HepG2 (cell line): ENCODE data around the gene SHISAL1. TPM values are rescaled to one million over a fixed set of nuclear protein-coding genes. Genes with fewer than 3 reads are reported as not detected.

ENCODE experiments used
- ATAC-seq: fragments of 200-7000 bp; cut with Tn5 transposase; 3 replicates; pipeline ENCODE4 v1.9.1; 2020; ENCODE audit warnings: mild to moderate bottlenecking, moderate library complexity
- BruUV-seq: library from RNA; stranded (reverse); fragments of 400-500 nt; replicated peaks from 2 replicates; lab custom pipeline; 2021; lab: Mats Ljungman, UMichigan
- CTCF ChIA-PET: fragments of 300-600 bp; formaldehyde crosslinking; extraction: SDS; loops from one replicate; lab custom pipeline; 2021; ENCODE audit warnings: low total read pairs, inconsistent platforms, low intra/inter-chr PET ratio; lab: Yijun Ruan, JAX
- POLR2A ChIA-PET: fragments of 350-600 bp; sonication (Branson Sonifier 250); formaldehyde crosslinking; loops from one replicate; lab custom pipeline; 2020; ENCODE audit warnings: antibody characterized with exemption, inconsistent platforms; lab: Yijun Ruan, JAX
- DNase-seq: peaks from one replicate; pipeline ENCODE4 v3.0.0-alpha.2; 2015; ENCODE audit warnings: low spot score
- FAIRE-seq: peaks from 3 replicates; lab custom pipeline; 2011; peaks lifted over from hg19 to GRCh38; lab: Jason Lieb, UNC
- H2AFZ ChIP-seq: one replicate; pipeline ENCODE4 v1.6.1; 2011; ENCODE audit warnings: low read length, inconsistent platforms
- H3K27ac ChIP-seq: fragments of 300-600 bp; 3 replicates; pipeline ENCODE4 v1.8.0; 2011; ENCODE audit warnings: mixed run types, mild to moderate bottlenecking, mixed read lengths, low read length, inconsistent platforms; ENCODE audit not compliant: insufficient read depth; ENCODE audit errors: extremely low read length
- H3K27me3 ChIP-seq, 2 experiments: fragments of 200-600 bp in 1 of 2; 2 replicates in 1 of 2; 3 replicates in 1 of 2; pipeline versions ENCODE4 v1.6.0 to v1.8.0; 2011; ENCODE audit warnings: low read length in 2 of 2, mild to moderate bottlenecking in 2 of 2, moderate library complexity in 2 of 2, inconsistent platforms in 1 of 2; ENCODE audit not compliant: insufficient read depth in 2 of 2, control insufficient read depth in 1 of 2
- H3K36me3 ChIP-seq, 2 experiments: fragments of 200-600 bp in 1 of 2; replicated peaks in 1 of 2; 2 replicates in 1 of 2; 3 replicates in 1 of 2; pipeline versions ENCODE4 v1.5.1 to v1.8.0; 2011; ENCODE audit warnings: low read length in 2 of 2, inconsistent platforms in 1 of 2; ENCODE audit not compliant: insufficient read depth in 2 of 2, control insufficient read depth in 1 of 2
- H3K4me1 ChIP-seq: 2 replicates; pipeline ENCODE4 v1.5.1; 2012; ENCODE audit warnings: low read length, inconsistent platforms; ENCODE audit not compliant: insufficient read depth
- H3K4me2 ChIP-seq: 2 replicates; pipeline ENCODE4 v1.6.0; 2011; ENCODE audit warnings: low read depth, low read length, inconsistent platforms
- H3K4me3 ChIP-seq, 3 experiments: fragments of 200-600 bp in 1 of 3; sonication (generic), shearing (Covaris generic) in 1 of 3; replicated peaks in 1 of 3; 2 replicates each; pipeline ENCODE4 v1.5.1; 2011 to 2016; ENCODE audit warnings: low read length in 3 of 3, inconsistent platforms in 2 of 3, low read depth in 2 of 3, mild to moderate bottlenecking in 2 of 3, control low read depth in 1 of 3, mixed read lengths in 1 of 3; ENCODE audit not compliant: insufficient read depth in 1 of 3
- H3K79me2 ChIP-seq: one replicate; pipeline ENCODE4 v1.6.1; 2011; ENCODE audit warnings: low read length, inconsistent platforms; ENCODE audit not compliant: insufficient read depth
- H3K9ac ChIP-seq: 2 replicates; pipeline ENCODE4 v1.6.0; 2011; ENCODE audit warnings: mild to moderate bottlenecking, low read depth, low read length, inconsistent platforms; ENCODE audit not compliant: insufficient read depth
- H3K9me3 ChIP-seq: 2 replicates; pipeline ENCODE4 v1.5.1; 2012; ENCODE audit warnings: mild to moderate bottlenecking, low read length
- H4K20me1 ChIP-seq: 2 replicates; pipeline ENCODE4 v1.6.0; 2011; ENCODE audit warnings: inconsistent platforms, mild to moderate bottlenecking, low read length, moderate library complexity; ENCODE audit not compliant: insufficient read depth
- ATF6 ChIP-seq: sonication (generic); formaldehyde crosslinking; conservative IDR thresholded peaks from 2 replicates; pipeline ENCODE4 v1.4.0; 2020; ENCODE audit warnings: missing genetic modification reagents
- CEBPZ ChIP-seq: IDR thresholded peaks from 2 replicates; pipeline ENCODE4 v1.6.1; 2012; ENCODE audit warnings: low read length, improper control_type of control experiment
- FOXA1 ChIP-seq, 2 experiments: fragments of 450-650 bp in 1 of 2; sonication (generic) in 1 of 2; formaldehyde crosslinking in 1 of 2; IDR thresholded peaks; 2 replicates each; pipeline versions ENCODE4 v1.4.0 to v1.6.1; 2016 to 2020; ENCODE audit warnings: missing genetic modification reagents in 1 of 2
- HMGXB4 ChIP-seq, 2 experiments: sonication (generic) in 1 of 2; formaldehyde crosslinking in 1 of 2; IDR thresholded peaks; 2 replicates each; pipeline versions ENCODE4 v1.4.0 to v1.6.1; 2018 to 2020; ENCODE audit warnings: missing genetic modification reagents in 2 of 2, borderline replicate concordance in 1 of 2, low read depth in 1 of 2, mild to moderate bottlenecking in 1 of 2, missing biosample characterization in 1 of 2
- KAT8 ChIP-seq: IDR thresholded peaks from 2 replicates; pipeline ENCODE4 v1.6.1; 2016; ENCODE audit warnings: missing genetic modification reagents, missing compliant biosample characterization
- RAD51 ChIP-seq: fragments of 450-650 bp; IDR thresholded peaks from 2 replicates; pipeline ENCODE4 v1.6.1; 2016; ENCODE audit warnings: borderline replicate concordance
- RBAK ChIP-seq: sonication (generic); formaldehyde crosslinking; IDR thresholded peaks from 2 replicates; pipeline ENCODE4 v1.5.1; 2020; ENCODE audit warnings: mild to moderate bottlenecking, missing genetic modification reagents
- ZNF224 ChIP-seq: sonication (generic); formaldehyde crosslinking; IDR thresholded peaks from 2 replicates; pipeline ENCODE4 v1.5.0; 2020; ENCODE audit warnings: mild to moderate bottlenecking, missing genetic modification reagents
- ZNF296 ChIP-seq: sonication (generic); formaldehyde crosslinking; conservative IDR thresholded peaks from 2 replicates; pipeline ENCODE4 v1.5.0; 2020; ENCODE audit warnings: mild to moderate bottlenecking, missing genetic modification reagents
- ZNF792 ChIP-seq: IDR thresholded peaks from 2 replicates; pipeline ENCODE4 v1.6.1; 2016
- ZNF816 ChIP-seq: sonication (generic); formaldehyde crosslinking; IDR thresholded peaks from 2 replicates; pipeline ENCODE4 v1.8.0; 2022; ENCODE audit warnings: missing genetic modification reagents, mild to moderate bottlenecking, borderline replicate concordance
- ZXDC ChIP-seq: sonication (generic); formaldehyde crosslinking; IDR thresholded peaks from 2 replicates; pipeline ENCODE4 v1.5.0; 2020; ENCODE audit warnings: mild to moderate bottlenecking, missing genetic modification reagents
- WGBS: methylation state at CpG from one replicate; pipeline ENCODE4 v1.1.6; 2017; ENCODE audit warnings: low lambda C conversion rate; 5-methylcytosine and 5-hydroxymethylcytosine counted together
- in situ Hi-C: cut with HindIII; loops from 2 replicates; pipeline ENCODE4 v1.10.0; 2017; ENCODE audit warnings: low pct_unique_long_range_greater_than_20kb; ENCODE audit not compliant: extremely low pct_ligation_motif_present
- intact Hi-C: fragments of 100-400 bp; cut with micrococcal nuclease; formaldehyde crosslinking; loops from one replicate; pipeline ENCODE4 v1.10.0; 2022; ENCODE audit not compliant: unreplicated experiment
- polyA plus RNA-seq, 8 experiments: library from polyadenylated mRNA; depleted of rRNA in 3 of 8; stranded (reverse) in 7 of 8; unstranded in 1 of 8; fragments of >200 nt; fragmentation: Illumina TruSeq in 4 of 8; extraction: Trizol in 4 of 8; gene quantifications; 2 replicates each; pipeline versions ENCODE4 v1.2.1 to v1.2.3, GENCODE V29; 2011 to 2016; ENCODE audit warnings: low read depth in 4 of 8, missing spikeins in 1 of 8, mixed read lengths in 1 of 8; ENCODE audit not compliant: insufficient read depth in 1 of 8
- total RNA-seq, 5 experiments: library from RNA; depleted of rRNA; stranded (reverse); fragments of >200 nt; fragmentation: Illumina TruSeq; extraction: Trizol; gene quantifications; 2 replicates each; pipeline ENCODE4 v1.2.3, GENCODE V29; 2016; ENCODE audit warnings: low read depth in 1 of 5

Gene SHISAL1
- total and polyA plus RNA-seq, 2 of the 13 experiments (the other 11 are each of a cell fraction or from before 2014, with no cell fraction given) = not detected

GRCh38 chr22:44297470-44298061 is 15.2 kb downstream of the SHISAL1 start (continued):
- TF ChIP-seq ZXDC (CRISPR knock-in tag) (no peak), ZNF296 (CRISPR knock-in tag) (no peak), ZNF224 (no peak), FOXA1 (IDR thresholded peaks at IDR 0.05) (no peak), FOXA1 (CRISPR knock-in tag; IDR thresholded peaks at IDR 0.05) (no peak)

- H2AFZ ChIP-seq = no peak overlapping the region
- in situ Hi-C loops (no loop called here), intact Hi-C loops (no loop called here)
- H3K4me1 ChIP-seq = no peaks in the 10 kb centered on the region
- ChIA-PET POLR2A (no interaction called here), CTCF (no interaction called here)
- H3K27me3 ChIP-seq = peaks cover 3 to 20% of the 10 kb centered on the region in 2 experiments; a peak in 4 of 5 replicates
- H3K79me2 ChIP-seq = no peaks in the 10 kb centered on the region
- 12% methylated on average over 3 of the region's 3 CpGs for whole genome bisulfite sequencing
- no TSS peak for BruUV-seq
- H3K9ac ChIP-seq = no peak overlapping the region
- H3K9me3 ChIP-seq = peaks cover 11% of the 10 kb centered on the region
- no peaks in the 10 kb centered on the region for H4K20me1 ChIP-seq
- H3K36me3 ChIP-seq = no peaks in the 10 kb centered on the region
- no peak overlapping the region for H3K27ac ChIP-seq
- no peak overlapping the region for H3K4me3 ChIP-seq
- H3K4me2 ChIP-seq = no peak overlapping the region
- DNase-seq (no peak), ATAC-seq (no peak), FAIRE-seq (no peak)
- TF ChIP-seq RAD51 (no peak), CEBPZ (no peak), ATF6 (CRISPR knock-in tag) (no peak), RBAK (CRISPR knock-in tag) (no peak), ZNF792 (no peak), KAT8 (CRISPR knock-in tag) (no peak), HMGXB4 (CRISPR knock-in tag; IDR thresholded peaks at IDR 0.05; ENCODE audit: borderline replicate concordance in 1 of 2, low read depth in 1 of 2) (no peak), ZNF816 (CRISPR knock-in tag) (no peak)
Measured at GRCh38 chr22:44295406-44295805, 17.3 kb downstream of the SHISAL1 start.
